C4-2B (cell line): Measurements from ENCODE around the gene FOXJ3.

Source experiments
- ZFX ChIP-seq: fragments of 450-650 bp; IDR thresholded peaks from 2 replicates; pipeline ENCODE4 v1.6.1; 2017
- TF ChIP-seq, protein P1 (sequence below): fragments of 450-650 bp; conservative IDR thresholded peaks from 2 replicates; pipeline ENCODE4 v1.5.1; 2017; ENCODE audit warnings: mild to moderate bottlenecking

DNA sequence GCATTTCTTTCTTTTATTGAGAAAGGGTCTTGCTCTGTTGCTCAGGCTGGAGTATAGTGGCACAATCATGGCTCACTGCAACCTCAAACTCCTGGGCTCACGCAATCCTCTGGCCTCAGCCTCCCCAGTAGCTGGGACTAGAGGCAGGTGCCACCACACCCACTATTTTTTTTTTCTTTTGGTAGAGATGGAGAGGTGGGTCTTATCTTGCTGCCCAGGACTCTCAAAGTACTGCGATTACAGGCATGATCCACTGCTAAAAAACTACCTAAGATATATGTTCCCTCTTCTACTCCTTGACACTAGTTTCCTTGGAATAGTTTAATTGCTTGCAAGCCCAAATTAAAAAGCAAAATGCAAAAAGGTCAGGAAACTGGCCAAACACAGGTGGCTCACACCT is 113.6 kb downstream of the FOXJ3 start:
- TF ChIP-seq, protein P1, sequence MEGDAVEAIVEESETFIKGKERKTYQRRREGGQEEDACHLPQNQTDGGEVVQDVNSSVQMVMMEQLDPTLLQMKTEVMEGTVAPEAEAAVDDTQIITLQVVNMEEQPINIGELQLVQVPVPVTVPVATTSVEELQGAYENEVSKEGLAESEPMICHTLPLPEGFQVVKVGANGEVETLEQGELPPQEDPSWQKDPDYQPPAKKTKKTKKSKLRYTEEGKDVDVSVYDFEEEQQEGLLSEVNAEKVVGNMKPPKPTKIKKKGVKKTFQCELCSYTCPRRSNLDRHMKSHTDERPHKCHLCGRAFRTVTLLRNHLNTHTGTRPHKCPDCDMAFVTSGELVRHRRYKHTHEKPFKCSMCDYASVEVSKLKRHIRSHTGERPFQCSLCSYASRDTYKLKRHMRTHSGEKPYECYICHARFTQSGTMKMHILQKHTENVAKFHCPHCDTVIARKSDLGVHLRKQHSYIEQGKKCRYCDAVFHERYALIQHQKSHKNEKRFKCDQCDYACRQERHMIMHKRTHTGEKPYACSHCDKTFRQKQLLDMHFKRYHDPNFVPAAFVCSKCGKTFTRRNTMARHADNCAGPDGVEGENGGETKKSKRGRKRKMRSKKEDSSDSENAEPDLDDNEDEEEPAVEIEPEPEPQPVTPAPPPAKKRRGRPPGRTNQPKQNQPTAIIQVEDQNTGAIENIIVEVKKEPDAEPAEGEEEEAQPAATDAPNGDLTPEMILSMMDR, result no peak
- no peak for TF ChIP-seq ZFX
